Muscle of leg (tissue), 11 donors: Measurements from ENCODE around the gene ADGRV1. TPM values are rescaled to one million over a fixed set of nuclear protein-coding genes. Genes with fewer than 3 reads are reported as not detected.
A peak's percentile ranks its signal among the peaks of the same experiment; 100 is the strongest.

Experiments
- DNase-seq: peaks from one replicate; pipeline ENCODE4 v3.0.0; 2013
- H3K27ac ChIP-seq: one replicate; pipeline ENCODE4 v1.5.1; 2013; ENCODE audit warnings: mild to moderate bottlenecking, low read length, control low read depth
- H3K27me3 ChIP-seq: one replicate; pipeline ENCODE4 v1.6.1; 2013; ENCODE audit warnings: low read length; ENCODE audit not compliant: control insufficient read depth, insufficient read depth
- H3K36me3 ChIP-seq: one replicate; pipeline ENCODE4 v1.6.1; 2013; ENCODE audit warnings: low read length; ENCODE audit not compliant: control insufficient read depth, insufficient read depth
- H3K4me1 ChIP-seq: one replicate; pipeline ENCODE4 v1.6.1; 2013; ENCODE audit warnings: low read length; ENCODE audit not compliant: control insufficient read depth, insufficient read depth
- H3K4me3 ChIP-seq: one replicate; pipeline ENCODE4 v1.5.1; 2013; ENCODE audit warnings: low read length, control low read depth
- H3K9me3 ChIP-seq: replicated peaks from 2 replicates; pipeline ENCODE4 v1.6.1; 2013; ENCODE audit warnings: low read depth, low read length; ENCODE audit not compliant: control insufficient read depth
- WGBS: methylation state at CpG from one replicate; pipeline ENCODE4 v1.1.5; 2013; ENCODE audit warnings: missing lambda C conversion rate; ENCODE audit not compliant: insufficient coverage; 5-methylcytosine and 5-hydroxymethylcytosine counted together
- polyA plus RNA-seq, 8 donors: library from polyadenylated mRNA; unstranded; fragments of 120-200 nt; gene quantifications; one replicate each; pipeline versions ENCODE4 v1.2.1 to v1.2.3, GENCODE V29; 2013; ENCODE audit warnings: inconsistent platforms in 1 of 8, low replicate concordance in 1 of 8; ENCODE audit not compliant: insufficient read length in 8 of 8, insufficient read depth in 1 of 8
- total RNA-seq: library from RNA; stranded (reverse); fragments of 120-200 nt; gene quantifications from one replicate; pipeline ENCODE4 v1.2.4, GENCODE V29; 2013

Gene ADGRV1
- total and polyA plus RNA-seq, 9 donors = 0.49 to 2.5 (median 0.88) TPM

- WGBS = no CpG with 5 or more reads among the region's 3 CpGs
- H3K36me3 ChIP-seq = no peaks in the 10 kb centered on the region
- H3K27ac ChIP-seq = no peak overlapping the region
- no peaks in the 10 kb centered on the region for H3K9me3 ChIP-seq
- no peak overlapping the region for H3K4me3 ChIP-seq
- H3K4me1 ChIP-seq = no peaks in the 10 kb centered on the region
- no peak for DNase-seq
- no peaks in the 10 kb centered on the region for H3K27me3 ChIP-seq
Observed at GRCh38 chr5:90873033-90873517, 314.5 kb downstream of the ADGRV1 start.

- peaks cover 2% of the 10 kb centered on the region for H3K4me1 ChIP-seq
- no peak overlapping the region for H3K27ac ChIP-seq
- DNase-seq = no peak
- H3K27me3 ChIP-seq = no peaks in the 10 kb centered on the region
- no peaks in the 10 kb centered on the region for H3K9me3 ChIP-seq
- H3K36me3 ChIP-seq = no peaks in the 10 kb centered on the region
- no peak overlapping the region for H3K4me3 ChIP-seq
- WGBS = 93% methylated on average over 1 of the region's 5 CpGs
Observed at GRCh38 chr5:90874066-90874465, 315.5 kb downstream of the ADGRV1 start.

GRCh38 chr5:90875456-90875855 lies 316.9 kb downstream of the ADGRV1 start:
- H3K4me1 ChIP-seq = peaks cover 2% of the 10 kb centered on the region
- no peak overlapping the region for H3K27ac ChIP-seq
- no peaks in the 10 kb centered on the region for H3K9me3 ChIP-seq
- H3K4me3 ChIP-seq = no peak overlapping the region
- H3K36me3 ChIP-seq = no peaks in the 10 kb centered on the region
- no peak for DNase-seq
- H3K27me3 ChIP-seq = no peaks in the 10 kb centered on the region

GRCh38 chr5:90876366-90876765 lies 317.8 kb downstream of the ADGRV1 start:
- Histone ChIP-seq H3K4me1 (peaks cover 2% of the 10 kb centered on the region), H3K27me3 (no peaks in the 10 kb centered on the region), H3K4me3 (no peak overlapping the region), H3K36me3 (no peaks in the 10 kb centered on the region), H3K9me3 (no peaks in the 10 kb centered on the region), H3K27ac (no peak overlapping the region)
- no CpG with 5 or more reads among the region's 1 CpG for WGBS
- DNase-seq = no peak

- 73% methylated on average over 2 of the region's 2 CpGs for WGBS
- Histone ChIP-seq H3K9me3 (no peaks in the 10 kb centered on the region), H3K4me3 (no peak overlapping the region), H3K27ac (no peak overlapping the region), H3K4me1 (peaks cover 2% of the 10 kb centered on the region), H3K36me3 (no peaks in the 10 kb centered on the region), H3K27me3 (no peaks in the 10 kb centered on the region)
- no peak for DNase-seq
Observed at GRCh38 chr5:90877049-90877448, 318.5 kb downstream of the ADGRV1 start.

GRCh38 chr5:90878081-90878480 lies 319.5 kb downstream of the ADGRV1 start:
- WGBS = 0% methylated on average over 2 of the region's 7 CpGs
- Histone ChIP-seq H3K9me3 (no peaks in the 10 kb centered on the region), H3K4me1 (peaks cover 2% of the 10 kb centered on the region), H3K27ac (peak overlapping the region; percentile 58), H3K27me3 (no peaks in the 10 kb centered on the region), H3K36me3 (no peaks in the 10 kb centered on the region), H3K4me3 (no peak overlapping the region)
- peak; percentile 80 for DNase-seq

- DNase-seq = peak; percentile 72
- no peaks in the 10 kb centered on the region for H3K36me3 ChIP-seq
- H3K27me3 ChIP-seq = no peaks in the 10 kb centered on the region
- peaks cover 2% of the 10 kb centered on the region for H3K4me1 ChIP-seq
- WGBS = 30% methylated on average over 2 of the region's 3 CpGs
- no peak overlapping the region for H3K4me3 ChIP-seq
- peak overlapping the region; percentile 58 for H3K27ac ChIP-seq
- H3K9me3 ChIP-seq = no peaks in the 10 kb centered on the region
Observed at GRCh38 chr5:90878549-90879196, 320.1 kb downstream of the ADGRV1 start.

- no peak for DNase-seq
- Histone ChIP-seq H3K27me3 (no peaks in the 10 kb centered on the region), H3K27ac (no peak overlapping the region), H3K4me3 (no peak overlapping the region), H3K4me1 (peaks cover 2% of the 10 kb centered on the region), H3K36me3 (no peaks in the 10 kb centered on the region), H3K9me3 (no peaks in the 10 kb centered on the region)
- 67% methylated on average over 1 of the region's 3 CpGs for WGBS
Observed at GRCh38 chr5:90881626-90882150, 323.1 kb downstream of the ADGRV1 start.

- Histone ChIP-seq H3K27ac (no peak overlapping the region), H3K4me1 (peaks cover 2% of the 10 kb centered on the region), H3K27me3 (no peaks in the 10 kb centered on the region), H3K9me3 (no peaks in the 10 kb centered on the region), H3K36me3 (no peaks in the 10 kb centered on the region), H3K4me3 (no peak overlapping the region)
- 60% methylated on average over 1 of the region's 2 CpGs for WGBS
- no peak for DNase-seq
Observed at GRCh38 chr5:90882448-90882847, 323.9 kb downstream of the ADGRV1 start.

- H3K4me3 ChIP-seq = no peak overlapping the region
- DNase-seq = no peak
- H3K4me1 ChIP-seq = no peaks in the 10 kb centered on the region
- no peaks in the 10 kb centered on the region for H3K36me3 ChIP-seq
- H3K9me3 ChIP-seq = no peaks in the 10 kb centered on the region
- no peak overlapping the region for H3K27ac ChIP-seq
- H3K27me3 ChIP-seq = no peaks in the 10 kb centered on the region
- WGBS = no CpG with 5 or more reads among the region's 1 CpG
Observed at GRCh38 chr5:90885180-90885868, 326.7 kb downstream of the ADGRV1 start.
